ENCODE measurements around the gene CLMP. TPM values are rescaled to one million over a fixed set of nuclear protein-coding genes. Genes with fewer than 3 reads are reported as not detected.
"Not testable (repeated sequence)": the region's sequence is repeated elsewhere in the genome, so short reads cannot be mapped to it uniquely, and the experiment has no call there.

The CLMP gene
- total RNA-seq, 1 donor from 2014 or later, result 2.3 TPM

DNA sequence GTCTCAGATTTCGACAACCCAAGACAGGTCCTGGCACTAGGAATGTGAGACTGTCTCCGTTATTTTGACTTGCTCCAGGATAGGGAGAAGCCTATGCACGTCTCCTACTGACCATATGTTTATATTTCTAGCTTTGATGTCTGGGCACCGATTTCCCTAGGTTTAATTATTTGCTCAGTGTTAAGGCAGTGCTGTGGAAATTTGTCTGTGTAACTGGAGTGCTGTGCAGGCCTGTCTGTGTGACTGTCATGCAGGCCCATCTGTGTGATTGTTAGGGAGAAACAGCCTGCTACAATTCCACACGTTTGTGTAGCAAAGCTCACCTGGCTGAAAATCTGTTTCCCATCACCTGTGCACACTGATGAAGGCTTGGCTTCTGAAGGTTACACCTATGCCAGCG lies 103.5 kb downstream of the CLMP start:
- no peak overlapping the region for H3K4me3 Mint-ChIP-seq (ENCODE audit: low read depth)
- no peaks in the 10 kb centered on the region for H3K9me3 Mint-ChIP-seq (ENCODE audit: low read depth)
- no peak for DNase-seq (ENCODE audit: low spot score, unreplicated experiment)
- peaks cover 9% of the 10 kb centered on the region for H3K4me1 Mint-ChIP-seq (ENCODE audit: low read depth)
- H3K27me3 Mint-ChIP-seq, result no peaks in the 10 kb centered on the region
- TF ChIP-seq, protein P1, sequence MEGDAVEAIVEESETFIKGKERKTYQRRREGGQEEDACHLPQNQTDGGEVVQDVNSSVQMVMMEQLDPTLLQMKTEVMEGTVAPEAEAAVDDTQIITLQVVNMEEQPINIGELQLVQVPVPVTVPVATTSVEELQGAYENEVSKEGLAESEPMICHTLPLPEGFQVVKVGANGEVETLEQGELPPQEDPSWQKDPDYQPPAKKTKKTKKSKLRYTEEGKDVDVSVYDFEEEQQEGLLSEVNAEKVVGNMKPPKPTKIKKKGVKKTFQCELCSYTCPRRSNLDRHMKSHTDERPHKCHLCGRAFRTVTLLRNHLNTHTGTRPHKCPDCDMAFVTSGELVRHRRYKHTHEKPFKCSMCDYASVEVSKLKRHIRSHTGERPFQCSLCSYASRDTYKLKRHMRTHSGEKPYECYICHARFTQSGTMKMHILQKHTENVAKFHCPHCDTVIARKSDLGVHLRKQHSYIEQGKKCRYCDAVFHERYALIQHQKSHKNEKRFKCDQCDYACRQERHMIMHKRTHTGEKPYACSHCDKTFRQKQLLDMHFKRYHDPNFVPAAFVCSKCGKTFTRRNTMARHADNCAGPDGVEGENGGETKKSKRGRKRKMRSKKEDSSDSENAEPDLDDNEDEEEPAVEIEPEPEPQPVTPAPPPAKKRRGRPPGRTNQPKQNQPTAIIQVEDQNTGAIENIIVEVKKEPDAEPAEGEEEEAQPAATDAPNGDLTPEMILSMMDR (IDR thresholded peaks at IDR 0.05; ENCODE audit: unreplicated experiment), result no peak
- peak overlapping the region; percentile 71 for H3K27ac Mint-ChIP-seq
- H3K36me3 Mint-ChIP-seq (ENCODE audit: insufficient read depth), result no peaks in the 10 kb centered on the region

DNA sequence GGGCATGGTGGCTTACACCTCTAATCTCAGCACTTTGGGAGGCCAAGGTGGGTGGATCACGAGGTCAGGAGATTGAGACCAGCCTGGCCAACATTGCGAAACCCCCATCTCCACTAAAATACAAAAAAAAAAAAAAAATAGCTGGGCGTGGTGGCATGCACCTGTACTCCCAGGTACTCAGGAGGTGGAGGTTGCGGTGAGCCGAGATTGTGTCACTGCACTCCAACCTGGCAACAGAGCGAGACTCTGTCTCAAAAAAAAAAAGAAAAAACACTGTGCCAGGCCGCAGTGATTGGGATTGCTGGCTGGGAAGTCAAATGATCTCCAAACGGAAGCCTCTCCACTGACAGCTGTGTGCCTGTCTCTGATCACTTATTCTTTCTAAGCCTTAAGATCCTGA lies 104.9 kb downstream of the CLMP start:
- H3K27me3 Mint-ChIP-seq; H3K4me1 Mint-ChIP-seq (ENCODE audit: low read depth); H3K4me3 Mint-ChIP-seq (ENCODE audit: low read depth); H3K36me3 Mint-ChIP-seq (ENCODE audit: insufficient read depth); DNase-seq (ENCODE audit: low spot score, unreplicated experiment); H3K9me3 Mint-ChIP-seq (ENCODE audit: low read depth); H3K27ac Mint-ChIP-seq: not testable (repeated sequence)

DNA sequence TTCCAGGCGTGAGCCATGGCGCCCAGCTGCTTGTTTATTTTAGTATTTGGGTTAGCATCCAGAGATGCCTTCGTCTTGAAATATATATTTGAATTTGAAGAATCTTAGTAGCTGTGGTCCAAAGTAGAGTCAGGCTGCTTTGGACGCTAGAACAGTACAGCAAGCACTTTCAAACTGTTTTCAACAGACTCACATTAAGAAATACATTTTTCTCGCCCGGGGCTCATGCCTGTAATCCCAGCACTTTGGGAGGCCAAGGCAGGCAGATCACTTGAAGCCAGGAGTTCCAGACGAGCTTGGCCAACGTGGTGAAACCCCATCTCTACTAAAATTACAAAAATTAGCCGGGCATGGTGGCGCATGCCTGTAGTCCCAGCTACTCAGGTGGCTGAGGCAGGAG lies 106.2 kb downstream of the CLMP start:
- not testable (repeated sequence) for H3K36me3 Mint-ChIP-seq (ENCODE audit: insufficient read depth); H3K27ac Mint-ChIP-seq; H3K9me3 Mint-ChIP-seq (ENCODE audit: low read depth); H3K4me1 Mint-ChIP-seq (ENCODE audit: low read depth); DNase-seq (ENCODE audit: low spot score, unreplicated experiment); H3K4me3 Mint-ChIP-seq (ENCODE audit: low read depth); H3K27me3 Mint-ChIP-seq

DNA sequence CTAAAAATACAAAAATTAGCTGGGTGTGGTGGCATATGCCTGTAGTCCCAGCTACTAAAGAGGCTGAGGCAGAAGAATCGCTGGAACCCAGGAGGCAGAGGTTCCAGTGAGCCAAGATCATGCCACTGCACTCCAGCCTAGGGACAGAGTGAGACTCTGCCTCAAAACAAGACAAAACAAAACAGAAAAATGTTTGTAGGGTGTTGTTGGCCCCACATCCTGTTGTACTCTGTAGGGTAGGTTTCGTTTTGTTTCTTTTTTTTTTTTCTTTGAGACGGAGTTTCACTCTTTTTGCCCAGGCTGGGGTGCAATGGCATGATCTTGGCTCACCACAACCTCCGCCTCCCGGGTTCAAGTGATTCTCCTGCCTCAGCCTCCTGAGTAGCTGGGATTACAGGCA lies 107.4 kb downstream of the CLMP start:
- H3K4me1 Mint-ChIP-seq (ENCODE audit: low read depth); H3K27ac Mint-ChIP-seq; H3K27me3 Mint-ChIP-seq; H3K36me3 Mint-ChIP-seq (ENCODE audit: insufficient read depth); H3K4me3 Mint-ChIP-seq (ENCODE audit: low read depth); DNase-seq (ENCODE audit: low spot score, unreplicated experiment); H3K9me3 Mint-ChIP-seq (ENCODE audit: low read depth): not testable (repeated sequence)

DNA sequence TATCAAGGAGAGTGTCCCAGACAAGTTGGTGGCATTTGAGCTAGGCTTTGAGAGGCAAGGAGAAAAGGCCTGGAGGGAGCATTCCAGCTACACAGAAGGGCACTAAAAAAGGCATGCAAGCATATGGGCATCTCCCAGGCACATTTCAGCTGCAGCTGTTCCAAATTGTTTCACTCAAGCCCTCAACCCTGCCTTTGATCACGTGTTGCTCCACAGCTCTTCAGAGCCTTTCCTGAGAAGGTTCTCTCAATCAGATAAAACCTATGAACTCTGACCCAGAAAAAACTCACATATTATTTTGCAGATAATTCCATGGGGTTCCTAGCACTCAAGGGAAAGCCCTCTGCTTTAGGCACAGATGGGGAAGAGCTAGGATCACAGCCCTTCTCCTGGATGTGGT lies 108.7 kb downstream of the CLMP start:
- no peaks in the 10 kb centered on the region for H3K9me3 Mint-ChIP-seq (ENCODE audit: low read depth)
- TF ChIP-seq, protein P1 (IDR thresholded peaks at IDR 0.05; ENCODE audit: unreplicated experiment), result no peak
- peaks cover 4% of the 10 kb centered on the region for H3K4me1 Mint-ChIP-seq (ENCODE audit: low read depth)
- H3K4me3 Mint-ChIP-seq (ENCODE audit: low read depth), result no peak overlapping the region
- no peaks in the 10 kb centered on the region for H3K36me3 Mint-ChIP-seq (ENCODE audit: insufficient read depth)
- H3K27me3 Mint-ChIP-seq, result no peaks in the 10 kb centered on the region
- H3K27ac Mint-ChIP-seq, result no peak overlapping the region
- no peak for DNase-seq (ENCODE audit: low spot score, unreplicated experiment)

DNA sequence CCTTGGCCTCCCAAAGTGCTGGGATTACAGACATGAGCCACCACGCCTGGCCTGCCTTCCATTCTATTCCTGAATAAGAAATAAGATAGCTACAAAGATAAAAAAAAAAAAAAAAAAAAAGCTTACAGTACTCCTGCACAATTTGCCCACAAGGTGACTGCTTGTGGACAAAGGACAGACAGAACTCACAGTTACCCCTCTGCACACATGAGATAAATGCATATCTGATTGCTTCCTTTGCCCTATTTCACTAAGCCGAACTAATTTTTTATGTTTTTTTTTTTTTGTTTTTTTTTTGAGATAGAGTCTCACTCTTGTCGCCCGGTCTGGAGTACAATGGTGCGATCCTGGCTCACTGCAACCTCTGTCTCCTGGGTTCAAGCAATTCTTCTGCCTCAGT lies 109.6 kb downstream of the CLMP start:
- H3K4me1 Mint-ChIP-seq (ENCODE audit: low read depth), result no peaks in the 10 kb centered on the region
- H3K27ac Mint-ChIP-seq, result no peak overlapping the region
- no peak overlapping the region for H3K4me3 Mint-ChIP-seq (ENCODE audit: low read depth)
- DNase-seq (ENCODE audit: low spot score, unreplicated experiment), result no peak
- H3K36me3 Mint-ChIP-seq (ENCODE audit: insufficient read depth), result no peaks in the 10 kb centered on the region
- H3K27me3 Mint-ChIP-seq, result no peaks in the 10 kb centered on the region
- no peaks in the 10 kb centered on the region for H3K9me3 Mint-ChIP-seq (ENCODE audit: low read depth)
- TF ChIP-seq, protein P1 (IDR thresholded peaks at IDR 0.05; ENCODE audit: unreplicated experiment), result no peak

DNA sequence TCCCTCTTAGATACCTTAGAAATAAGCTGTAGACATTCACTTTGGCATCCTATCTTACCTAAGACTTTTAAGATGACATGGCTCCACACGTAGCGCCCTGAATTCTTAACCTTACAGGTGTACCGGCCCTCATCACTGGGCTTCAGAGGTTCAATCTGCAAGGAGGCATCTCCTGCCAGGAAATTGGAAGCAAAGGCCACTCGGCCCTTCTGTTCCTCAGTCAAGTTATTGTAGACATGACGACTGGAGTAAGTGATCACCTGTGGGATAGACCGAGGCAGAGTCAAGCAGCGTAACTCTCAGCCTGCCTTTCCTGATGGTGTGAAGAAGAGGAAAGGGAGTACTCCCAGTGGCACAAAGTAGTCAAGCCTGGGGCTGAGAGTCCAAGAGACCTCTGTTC lies 110.6 kb downstream of the CLMP start:
- H3K27ac Mint-ChIP-seq, result no peak overlapping the region

More for the DNA sequence above, 110.6 kb downstream of the CLMP start:
- H3K9me3 Mint-ChIP-seq (ENCODE audit: low read depth), result no peaks in the 10 kb centered on the region
- TF ChIP-seq, protein P1 (IDR thresholded peaks at IDR 0.05; ENCODE audit: unreplicated experiment), result no peak
- no peaks in the 10 kb centered on the region for H3K27me3 Mint-ChIP-seq
- no peaks in the 10 kb centered on the region for H3K36me3 Mint-ChIP-seq (ENCODE audit: insufficient read depth)
- DNase-seq (ENCODE audit: low spot score, unreplicated experiment), result no peak
- no peak overlapping the region for H3K4me3 Mint-ChIP-seq (ENCODE audit: low read depth)
- no peaks in the 10 kb centered on the region for H3K4me1 Mint-ChIP-seq (ENCODE audit: low read depth)
